Skeletal muscle cell (primary cell): ENCODE measurements around the gene SLC24A1.
A peak's percentile ranks its signal among the peaks of the same experiment; 100 is the strongest.
"Not testable (repeated sequence)": the region's sequence is repeated elsewhere in the genome, so short reads cannot be mapped to it uniquely, and the experiment has no call there.

ENCODE experiments used
- DNase-seq: peaks from one replicate; pipeline ENCODE4 v3.0.0-alpha.2; 2010; ENCODE audit warnings: low read depth
- H3K4me3 ChIP-seq: 2 replicates; pipeline ENCODE4 v1.5.1; 2011; ENCODE audit warnings: low read depth, mild to moderate bottlenecking, control low read depth, low read length, moderate library complexity

SLC24A1 gene

DNA sequence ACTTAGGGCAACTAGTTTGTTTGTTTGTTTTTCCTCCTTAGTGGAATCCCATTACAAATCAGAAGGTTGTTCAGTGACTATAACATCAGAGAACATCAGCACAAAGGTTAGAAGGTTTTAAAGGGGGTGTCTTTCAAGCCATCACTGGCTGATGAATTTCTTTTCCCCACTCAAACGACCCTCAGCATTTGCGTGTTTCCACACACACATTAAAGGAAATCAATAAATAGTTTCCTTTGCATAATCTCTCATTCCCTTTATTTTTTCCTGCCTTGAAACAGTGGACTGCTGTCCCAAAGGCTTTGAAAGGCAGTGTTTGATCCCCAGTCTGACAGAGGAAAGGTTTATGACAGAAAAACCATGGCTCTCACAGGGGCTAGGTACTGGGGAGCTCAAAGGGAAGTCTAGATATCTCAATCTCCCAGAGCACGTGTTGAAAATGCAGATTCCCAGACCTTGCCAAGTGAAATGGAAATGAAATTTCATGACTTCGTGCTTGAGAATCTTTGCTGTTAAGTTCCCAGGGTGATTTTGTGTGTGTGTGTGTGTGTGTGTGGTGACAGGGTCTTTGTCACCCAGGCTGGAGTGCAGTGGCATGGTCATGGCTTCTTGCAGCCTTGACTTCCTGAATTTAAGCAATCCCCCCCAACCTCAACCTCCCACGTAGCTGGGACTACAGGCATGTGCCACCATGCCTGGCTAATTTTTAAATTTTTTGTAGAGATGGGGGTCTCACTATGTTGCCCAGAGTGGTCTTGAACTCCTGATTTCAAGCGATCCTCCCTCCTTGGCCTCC is 8.6 kb upstream of the SLC24A1 start:
- H3K4me3 ChIP-seq = no peak overlapping the region
- DNase-seq = no peak

- DNase-seq, H3K4me3 ChIP-seq: not testable (repeated sequence)
Observed at GRCh38 chr15:65615887-65616286, 5.9 kb upstream of the SLC24A1 start.

- DNase-seq = no peak
- H3K4me3 ChIP-seq = no peak overlapping the region
Observed at GRCh38 chr15:65618560-65619109, 3.1 kb upstream of the SLC24A1 start.

GRCh38 chr15:65619626-65620290 is 2.0 kb upstream of the SLC24A1 start:
- no peak for DNase-seq
- no peak overlapping the region for H3K4me3 ChIP-seq

DNA sequence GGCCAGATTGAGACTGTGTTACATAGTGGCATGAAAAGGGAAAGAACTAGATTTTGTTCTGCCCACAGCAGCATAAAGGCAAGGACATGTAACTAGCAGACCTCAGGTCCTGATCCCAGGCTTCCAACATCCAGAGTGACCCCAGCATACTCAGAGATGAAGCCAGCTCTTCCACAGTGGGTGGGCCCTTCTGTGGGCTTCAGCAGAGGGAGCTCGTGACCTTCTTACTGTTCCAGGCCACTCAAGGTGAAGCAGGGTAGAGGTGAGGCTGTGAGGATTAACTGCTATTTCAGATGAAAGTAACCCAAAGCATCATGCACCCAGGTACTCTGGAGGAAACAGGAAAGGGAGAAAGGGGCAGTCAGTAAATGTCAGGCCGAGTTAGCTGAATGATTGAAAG is 905 bp upstream of the SLC24A1 start:
- no peak for DNase-seq
- no peak overlapping the region for H3K4me3 ChIP-seq

- DNase-seq = no peak
- no peak overlapping the region for H3K4me3 ChIP-seq
Observed at GRCh38 chr15:65623103-65623502, 1.4 kb downstream of the SLC24A1 start.

DNA sequence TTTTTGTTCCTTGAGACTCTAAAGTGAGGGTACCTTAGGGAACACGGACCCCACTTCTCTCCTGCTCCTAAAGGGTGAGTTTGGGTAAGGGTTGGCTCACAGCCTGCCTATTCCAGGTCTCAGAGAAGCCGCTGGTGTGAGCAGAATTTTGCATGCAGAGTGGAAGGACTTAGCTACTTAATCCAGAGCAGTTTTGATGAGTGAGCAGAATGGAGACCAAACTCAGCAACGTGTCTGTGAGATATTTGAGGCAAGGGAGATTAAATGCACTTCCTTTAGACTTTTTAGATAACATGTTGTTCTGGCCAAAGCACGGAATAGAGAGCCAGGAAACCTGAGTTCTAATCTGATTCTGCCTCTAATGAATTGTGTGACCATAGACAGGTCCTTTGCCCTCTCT is 5.1 kb downstream of the SLC24A1 start:
- no peak for DNase-seq
- no peak overlapping the region for H3K4me3 ChIP-seq

DNA sequence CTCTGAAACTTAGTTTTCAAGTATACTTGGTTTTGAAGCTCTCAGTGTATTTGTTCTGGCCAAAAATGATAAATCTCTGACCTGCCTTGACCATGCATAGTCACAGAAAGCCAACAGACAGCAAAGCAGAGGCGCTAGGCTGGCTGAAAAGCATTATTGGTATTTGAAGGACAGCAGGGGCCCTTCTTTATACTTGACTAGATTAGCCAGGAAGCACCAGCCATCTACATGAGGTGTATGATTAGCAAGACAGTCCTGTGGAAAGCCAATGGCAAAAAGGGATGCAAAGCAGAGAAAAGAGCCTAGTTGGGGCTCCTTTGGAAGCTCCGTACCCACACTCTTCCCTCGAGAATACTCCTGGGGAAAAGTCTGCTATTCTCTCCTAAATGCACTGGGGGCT is 7.8 kb downstream of the SLC24A1 start:
- H3K4me3 ChIP-seq = no peak overlapping the region
- no peak for DNase-seq

- H3K4me3 ChIP-seq = no peak overlapping the region
- DNase-seq = no peak
Observed at GRCh38 chr15:65630760-65631159, 9.0 kb downstream of the SLC24A1 start.

DNA sequence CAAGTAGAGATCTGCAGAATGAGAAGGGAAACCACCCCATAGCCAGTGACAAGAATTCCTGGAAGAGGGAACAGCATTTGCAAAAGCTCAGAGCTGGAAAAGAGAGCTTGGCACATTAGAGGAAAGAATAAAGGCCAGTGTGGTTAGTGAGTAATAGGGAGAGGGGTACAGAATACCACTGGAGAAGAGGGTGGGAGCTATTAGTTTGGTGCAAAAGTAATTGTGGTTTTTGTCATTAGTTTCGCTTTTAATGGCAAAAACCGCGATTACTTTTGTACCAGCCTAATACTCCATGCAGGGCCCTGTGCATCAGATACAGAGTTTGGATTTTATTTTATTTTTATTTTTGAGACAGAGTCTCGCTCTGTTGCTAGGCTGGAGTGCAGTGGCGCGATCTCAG is 9.8 kb downstream of the SLC24A1 start:
- DNase-seq = no peak
- no peak overlapping the region for H3K4me3 ChIP-seq

DNA sequence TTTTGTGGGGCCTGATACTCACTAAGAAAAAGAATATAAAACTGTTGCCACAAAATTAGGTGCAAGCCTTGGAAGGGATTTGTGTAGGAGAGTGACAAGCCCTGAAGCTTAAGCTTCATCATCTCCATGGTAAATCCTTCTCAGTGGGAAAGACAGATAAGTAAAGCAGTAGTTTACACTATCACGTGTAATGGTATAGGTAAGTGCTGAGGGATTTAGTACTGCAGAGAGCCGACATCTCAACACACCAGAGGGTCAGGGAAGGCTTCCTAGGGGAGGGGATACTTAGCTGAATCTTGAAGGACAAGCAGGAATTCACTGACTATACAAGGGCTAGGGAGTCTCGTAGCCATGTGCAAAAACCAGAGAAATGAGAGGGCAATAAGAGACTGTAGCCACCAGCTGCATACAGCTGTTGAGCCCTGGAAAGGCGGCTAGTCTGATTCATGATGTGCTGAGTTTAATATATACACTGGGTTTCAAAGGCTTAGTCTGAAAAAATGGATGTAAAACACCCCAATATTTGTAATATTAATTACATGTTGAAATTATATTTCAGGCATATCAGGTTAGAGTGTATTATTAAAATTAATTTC is 11.1 kb downstream of the SLC24A1 start:
- no peak overlapping the region for H3K4me3 ChIP-seq
- no peak for DNase-seq

DNA sequence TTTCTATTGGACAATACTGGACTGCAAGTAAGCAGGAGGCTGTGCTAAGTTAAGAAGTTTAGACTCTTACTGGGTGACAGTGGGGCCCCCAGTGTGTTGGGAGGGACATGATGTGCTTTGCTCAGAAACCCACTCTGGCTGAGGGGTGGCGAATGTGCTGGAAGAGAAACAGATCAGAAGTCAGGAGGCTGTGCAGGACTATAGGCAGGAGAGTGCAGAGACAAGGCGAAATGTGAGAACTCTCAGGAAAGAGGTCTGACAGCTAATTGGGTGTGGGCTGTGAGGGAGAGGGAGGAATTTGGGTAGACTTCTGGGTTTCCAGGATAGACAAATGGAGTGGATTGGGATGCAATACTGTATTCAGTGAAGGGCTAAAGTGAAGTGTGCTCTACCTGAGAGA is 12.0 kb downstream of the SLC24A1 start:
- no peak for DNase-seq
- H3K4me3 ChIP-seq = no peak overlapping the region

DNA sequence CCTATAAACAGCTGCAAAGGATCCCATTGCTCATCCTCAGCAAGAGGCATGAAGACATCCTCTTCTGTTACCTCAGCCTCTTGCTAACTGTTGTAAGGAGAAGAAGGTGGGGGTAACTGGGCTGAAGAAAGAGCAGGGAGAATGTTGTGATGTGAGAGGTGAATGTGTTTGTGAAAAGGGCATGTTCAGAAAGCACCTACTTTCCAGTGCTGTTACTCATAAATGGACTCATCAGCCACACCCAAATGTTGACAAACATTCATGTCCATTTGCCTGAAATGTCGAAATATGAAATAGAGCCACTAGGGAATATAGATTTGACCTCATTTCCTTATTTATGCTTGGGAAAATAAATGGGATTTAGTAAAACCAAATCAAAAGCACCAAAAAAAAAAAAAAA is 12.6 kb downstream of the SLC24A1 start:
- no peak for DNase-seq
- H3K4me3 ChIP-seq = no peak overlapping the region

- H3K4me3 ChIP-seq = no peak overlapping the region
- DNase-seq = no peak
Observed at GRCh38 chr15:65638109-65638508, 16.4 kb downstream of the SLC24A1 start.

DNA sequence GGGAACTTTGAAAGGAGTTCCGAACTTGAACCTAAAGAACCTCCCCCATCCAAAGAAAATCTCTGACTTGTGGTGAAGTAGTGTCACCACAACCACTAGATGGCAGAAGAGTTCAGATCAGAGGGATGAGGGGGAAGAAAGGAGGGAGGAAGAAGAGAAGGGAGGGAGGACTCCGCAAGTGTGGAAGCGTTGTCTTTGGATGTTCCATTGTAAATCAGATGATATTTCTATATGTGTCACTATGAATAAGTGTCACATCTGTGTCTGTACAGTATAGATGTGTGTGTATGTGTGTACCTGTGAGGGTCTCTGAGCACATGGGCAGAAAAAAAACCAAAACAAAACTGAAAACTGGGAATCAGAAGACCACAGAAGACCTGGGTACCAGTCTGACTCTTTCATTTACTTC is 16.9 kb downstream of the SLC24A1 start:
- peak; percentile 43 for DNase-seq
- H3K4me3 ChIP-seq = no peak overlapping the region

DNA sequence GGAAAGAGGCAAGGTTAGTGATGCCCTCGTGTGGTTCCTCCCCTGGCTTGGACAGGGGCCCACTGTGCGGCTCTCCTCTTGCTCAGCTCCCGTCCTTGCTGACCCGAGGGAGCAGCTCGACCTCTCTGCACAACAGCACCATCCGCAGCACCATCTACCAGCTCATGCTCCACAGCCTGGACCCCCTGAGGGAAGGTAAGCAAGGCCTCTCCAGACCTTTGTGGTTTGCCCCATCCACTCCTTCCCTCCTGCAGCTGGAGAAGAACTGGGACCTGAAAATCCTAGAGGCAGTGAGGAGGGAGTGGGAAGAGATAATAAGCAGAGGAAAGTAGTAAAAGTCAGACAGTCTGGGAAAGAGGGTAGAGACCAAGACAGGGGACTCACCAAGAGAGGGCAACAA is 17.8 kb downstream of the SLC24A1 start:
- no peak overlapping the region for H3K4me3 ChIP-seq
- no peak for DNase-seq

DNA sequence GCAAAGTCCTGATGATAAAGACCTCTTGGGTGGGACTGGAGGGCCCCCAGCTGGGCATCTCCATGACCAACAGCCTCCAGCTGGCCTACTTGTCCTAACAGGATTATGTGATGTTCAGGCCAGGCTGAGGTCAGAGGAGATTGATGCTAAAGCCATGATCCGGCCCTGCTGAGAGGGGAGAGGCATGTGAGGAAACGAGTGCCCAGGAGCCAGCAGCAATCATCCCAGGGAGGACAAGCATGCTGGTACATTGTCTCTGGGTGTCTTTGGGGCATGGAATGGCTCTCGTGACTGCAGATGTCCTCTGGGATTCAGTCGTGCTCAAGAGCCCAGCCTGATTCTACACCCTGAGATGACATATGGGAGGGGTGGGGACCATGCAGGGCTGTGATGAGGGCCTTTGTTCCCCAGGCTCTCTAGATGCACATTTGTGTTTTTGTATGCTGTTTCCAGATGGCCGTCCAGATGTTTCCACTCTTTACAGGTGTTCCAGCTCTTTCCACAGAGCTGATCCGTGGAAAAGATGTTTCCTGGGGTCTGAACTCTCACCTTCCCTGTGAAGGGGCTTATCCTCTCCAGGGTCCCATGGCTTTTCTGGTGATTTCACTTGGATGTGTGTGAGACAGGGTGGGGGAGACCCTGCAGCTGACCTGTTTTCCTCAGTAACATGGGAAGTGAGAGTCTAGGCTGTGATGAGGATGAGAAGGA is 20.2 kb downstream of the SLC24A1 start:
- no peak overlapping the region for H3K4me3 ChIP-seq
- no peak for DNase-seq

DNA sequence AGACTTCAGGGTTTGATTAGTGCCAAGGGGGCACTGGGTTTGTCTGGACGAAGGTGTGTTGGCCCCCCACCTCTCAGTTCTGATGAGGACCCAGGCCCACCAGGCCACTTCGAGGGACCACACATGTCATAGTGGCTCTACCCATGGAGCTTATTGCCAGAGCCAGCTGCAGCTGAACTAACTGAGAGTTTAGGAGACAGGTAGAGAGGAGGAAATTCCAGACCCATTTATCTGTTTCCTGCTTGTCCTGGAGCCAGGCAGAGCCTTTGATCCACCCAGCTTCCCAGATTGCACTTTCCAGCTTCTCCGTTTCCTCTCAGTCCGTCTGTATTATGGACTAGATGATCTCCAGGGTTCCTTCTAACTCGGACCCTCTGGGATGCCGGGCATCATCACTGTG is 20.9 kb downstream of the SLC24A1 start:
- DNase-seq = no peak
- no peak overlapping the region for H3K4me3 ChIP-seq

GRCh38 chr15:65644282-65644681 is 22.5 kb downstream of the SLC24A1 start:
- DNase-seq = no peak

GRCh38 chr15:65645392-65645791 is 23.7 kb downstream of the SLC24A1 start:
- DNase-seq = no peak
- no peak overlapping the region for H3K4me3 ChIP-seq

More at GRCh38 chr15:65644282-65644681, 22.5 kb downstream of the SLC24A1 start:
- no peak overlapping the region for H3K4me3 ChIP-seq
